Esophagus (tissue), 2 donors: ENCODE measurements around the gene TMEM203. TPM values are rescaled to one million over a fixed set of nuclear protein-coding genes. Genes with fewer than 3 reads are reported as not detected.

Source experiments
- H3K27ac ChIP-seq, 2 donors: one replicate each; pipeline ENCODE4 v1.5.1; 2013; ENCODE audit warnings: low read depth in 2 of 2, mild to moderate bottlenecking in 2 of 2, inconsistent platforms in 1 of 2, low read length in 1 of 2, moderate library complexity in 1 of 2
- H3K27me3 ChIP-seq, 2 donors: one replicate each; pipeline ENCODE4 v1.6.1; 2013; ENCODE audit warnings: low read length in 2 of 2, control low read depth in 1 of 2, mild to moderate bottlenecking in 1 of 2; ENCODE audit not compliant: insufficient read depth in 2 of 2, control insufficient read depth in 1 of 2
- H3K36me3 ChIP-seq, 2 donors: one replicate each; pipeline ENCODE4 v1.6.1; 2013; ENCODE audit warnings: low read length in 1 of 2; ENCODE audit not compliant: control insufficient read depth in 2 of 2, insufficient read depth in 2 of 2
- H3K4me1 ChIP-seq, 2 donors: one replicate each; pipeline ENCODE4 v1.6.1; 2013; ENCODE audit warnings: low read length in 1 of 2; ENCODE audit not compliant: control insufficient read depth in 2 of 2, insufficient read depth in 2 of 2
- H3K4me3 ChIP-seq, 2 donors: one replicate each; pipeline ENCODE4 v1.5.1; 2013; ENCODE audit warnings: low read length in 2 of 2, mild to moderate bottlenecking in 2 of 2, low read depth in 1 of 2, moderate library complexity in 1 of 2
- H3K9me3 ChIP-seq, 2 donors: one replicate each; pipeline ENCODE4 v1.6.1; 2013; ENCODE audit warnings: mild to moderate bottlenecking in 2 of 2, low read depth in 1 of 2, low read length in 1 of 2, moderate library complexity in 1 of 2; ENCODE audit not compliant: control insufficient read depth in 2 of 2, insufficient read depth in 1 of 2
- WGBS, 2 donors: extraction: QIAGEN DNeasy Blood & Tissue Kit; methylation state at CpG; one replicate each; pipeline ENCODE4 v1.1.7; 2013; 5-methylcytosine and 5-hydroxymethylcytosine counted together
- polyA plus RNA-seq, 2 donors: library from polyadenylated mRNA; stranded (reverse); fragments of 200-250 nt; gene quantifications; one replicate each; pipeline ENCODE4 v1.2.3, GENCODE V29; 2013
- donor health status: healthy with polysubstance abuse.
- donor health status: Bipolar disorder and iron deficiency.

The TMEM203 gene
- polyA plus RNA-seq, 2 donors, result 21.6 to 27.5 TPM

DNA sequence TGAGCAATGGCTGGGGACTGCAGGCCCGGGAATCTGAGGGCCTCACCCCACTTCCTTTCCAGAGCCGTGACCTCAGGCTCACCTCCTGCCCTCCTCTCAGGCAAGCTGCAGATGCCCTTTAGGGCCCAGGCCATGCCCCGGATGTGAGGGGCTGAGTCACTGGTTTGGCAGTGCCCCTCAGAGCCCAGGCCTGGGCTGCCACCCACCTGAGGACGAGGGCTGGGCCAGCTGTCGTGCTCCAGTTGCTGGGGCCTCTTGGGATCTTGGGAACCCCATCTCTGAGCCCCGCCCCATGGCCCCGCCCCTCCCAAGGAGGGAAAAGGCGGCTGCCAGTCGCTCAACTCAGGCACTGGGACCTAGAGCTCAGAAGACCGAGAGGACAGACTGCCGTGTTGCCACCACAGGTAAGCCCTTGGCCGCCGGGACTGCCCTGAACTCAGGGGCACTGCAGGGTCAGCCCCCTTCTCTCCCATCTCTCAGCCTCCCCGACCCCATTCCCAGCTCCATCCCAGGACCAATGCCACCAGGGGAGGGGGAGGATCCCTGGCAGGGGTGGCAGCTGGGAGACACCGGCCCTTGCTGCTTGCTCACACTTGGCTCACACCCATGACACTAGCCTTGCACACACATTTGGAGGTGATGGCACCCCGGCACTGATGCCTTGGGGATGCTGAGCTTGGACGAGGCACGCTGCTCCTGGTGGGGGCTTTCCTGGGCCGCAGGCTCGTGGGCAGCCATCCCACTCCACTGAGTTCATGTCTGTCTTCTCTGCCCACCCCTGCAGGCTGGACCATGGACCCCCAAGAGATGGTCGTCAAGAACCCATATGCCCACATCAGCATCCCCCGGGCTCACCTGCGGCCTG is 19.6 kb upstream of the TMEM203 start, which contains the start of gene CYSRT1:
Gene CYSRT1, plus strand, starts transcription at position 345 of the 865 bp plus-strand sequence. Its CDS starts 448 bp downstream, at position 793.
- H3K27ac ChIP-seq, result peak within 1 kb of the TSS; percentile 94 to 96
- H3K27me3 ChIP-seq, result no peaks in the 10 kb centered on the region
- H3K36me3 ChIP-seq, result peaks cover 0 to 8% of the 10 kb centered on the region in 2 donors
- peaks cover 3 to 25% of the 10 kb centered on the region in 2 donors for H3K4me1 ChIP-seq
- H3K4me3 ChIP-seq, result peak within 1 kb of the TSS; percentile 66 to 67
- no peaks in the 10 kb centered on the region for H3K9me3 ChIP-seq
- 44 to 48% methylated on average over 22 to 23 of the region's 23 CpGs for WGBS, 2 donors

DNA sequence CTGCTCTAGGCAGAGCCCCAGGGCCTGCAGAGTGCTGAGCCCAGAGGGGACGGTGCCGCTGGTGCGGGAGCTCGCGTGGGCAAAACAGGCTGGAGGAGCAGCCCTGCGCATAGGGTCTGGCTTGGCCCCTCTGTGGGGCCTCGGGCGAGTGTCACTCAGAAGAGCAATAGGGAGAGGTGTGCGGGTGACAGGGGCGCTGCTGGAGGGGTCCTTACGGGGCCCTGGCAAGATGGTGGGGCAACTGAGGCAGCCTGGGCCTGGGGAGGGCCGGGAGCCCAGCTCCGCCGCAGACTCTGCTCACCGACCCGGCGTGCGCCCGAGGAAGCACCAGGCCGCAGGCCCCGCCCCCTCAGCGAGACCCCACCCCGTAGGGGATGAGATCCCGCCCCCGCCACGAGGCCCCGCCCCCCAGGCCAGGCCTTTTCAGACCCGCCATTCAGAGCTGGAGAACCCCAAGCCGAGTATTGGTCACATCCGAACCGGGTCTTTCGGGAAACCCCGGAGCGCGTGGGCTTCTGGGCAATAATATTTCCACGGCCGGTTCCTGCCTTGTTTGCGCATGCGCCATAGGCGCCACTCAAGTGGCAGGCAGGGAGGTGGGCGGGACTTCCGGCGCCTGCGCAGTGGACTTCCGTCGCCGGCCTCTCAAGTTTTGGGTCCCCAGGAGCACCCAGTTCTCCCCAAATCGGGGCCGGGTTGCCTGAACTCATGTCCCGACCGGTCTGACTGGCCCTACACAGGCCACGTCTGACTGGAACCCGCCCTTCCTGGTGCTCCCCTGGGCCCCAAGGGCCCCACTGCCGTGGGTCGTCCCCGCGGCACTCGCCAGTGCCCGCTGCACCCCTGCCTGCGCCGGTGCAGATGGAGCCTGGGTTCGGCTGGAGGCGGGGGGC is 17.9 kb upstream of the TMEM203 start:
- WGBS, 2 donors, result 1% methylated on average over 62 to 63 of the region's 63 CpGs
- peaks cover 3 to 33% of the 10 kb centered on the region in 2 donors for H3K4me1 ChIP-seq
- H3K36me3 ChIP-seq, result peaks cover 0 to 18% of the 10 kb centered on the region in 2 donors
- H3K27me3 ChIP-seq, result no peaks in the 10 kb centered on the region
- peak overlapping the region; percentile 66 to 67 for H3K4me3 ChIP-seq
- H3K27ac ChIP-seq, result peak overlapping the region; percentile 96
- H3K9me3 ChIP-seq, result no peaks in the 10 kb centered on the region

DNA sequence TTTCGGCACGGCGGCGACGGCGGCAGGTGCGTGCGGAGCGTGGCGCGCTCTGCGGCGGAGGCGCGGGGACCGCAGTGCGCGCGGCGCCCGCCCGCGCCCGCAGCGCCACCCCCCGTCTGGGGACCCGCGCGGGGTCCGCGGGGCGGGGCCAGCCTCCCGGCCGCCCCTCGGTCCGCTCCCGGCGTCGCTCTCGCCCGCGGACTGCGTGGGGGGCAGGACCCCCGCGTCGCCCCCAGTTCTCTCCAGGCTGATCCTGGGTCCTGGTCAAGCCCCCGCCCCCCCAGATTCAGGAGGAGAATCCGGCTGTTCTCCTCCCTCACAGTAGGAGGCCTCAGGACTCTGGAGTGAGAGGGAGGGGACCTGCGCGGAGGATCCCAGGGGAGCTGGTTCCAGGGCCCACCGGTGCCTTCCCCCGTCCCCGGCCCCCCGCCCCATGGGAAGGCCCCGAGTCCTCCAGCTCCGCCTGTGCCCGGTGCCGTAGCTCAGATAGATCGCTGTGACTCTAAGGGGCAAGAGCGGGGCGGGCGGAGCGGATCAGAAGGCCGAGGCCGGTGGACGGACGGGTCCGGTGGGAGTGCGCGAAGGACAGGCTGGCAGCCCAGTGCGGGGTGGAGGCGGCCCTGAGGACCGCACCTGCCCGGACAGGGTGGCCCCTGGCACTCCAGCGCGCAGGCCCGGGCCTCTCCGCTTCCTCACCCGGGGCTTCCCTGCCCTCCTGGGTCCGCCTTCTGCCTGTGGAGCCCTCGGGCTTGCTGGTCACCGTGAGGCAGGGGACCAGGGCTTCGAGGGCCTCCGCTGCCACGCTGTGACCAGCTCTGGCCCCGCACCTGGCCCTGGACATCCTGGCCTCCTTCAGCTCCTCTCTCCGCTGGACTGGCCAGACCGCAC is 17.0 kb upstream of the TMEM203 start, which contains the start of gene RNF208:
Gene RNF208, minus strand, starts transcription at position 51 of the 888 bp plus-strand sequence. CDS start 1,028 bp downstream, outside the sequence.
- Histone ChIP-seq H3K27me3 (no peaks in the 10 kb centered on the region), H3K36me3 (peaks cover 0 to 18% of the 10 kb centered on the region in 2 donors), H3K27ac (peak within 1 kb of the TSS; percentile 96), H3K4me3 (peak within 1 kb of the TSS; percentile 52 to 66), H3K4me1 (peaks cover 0 to 39% of the 10 kb centered on the region in 2 donors), H3K9me3 (no peaks in the 10 kb centered on the region)
- WGBS, 2 donors, result 4 to 6% methylated on average over 40 to 88 of the region's 88 CpGs

DNA sequence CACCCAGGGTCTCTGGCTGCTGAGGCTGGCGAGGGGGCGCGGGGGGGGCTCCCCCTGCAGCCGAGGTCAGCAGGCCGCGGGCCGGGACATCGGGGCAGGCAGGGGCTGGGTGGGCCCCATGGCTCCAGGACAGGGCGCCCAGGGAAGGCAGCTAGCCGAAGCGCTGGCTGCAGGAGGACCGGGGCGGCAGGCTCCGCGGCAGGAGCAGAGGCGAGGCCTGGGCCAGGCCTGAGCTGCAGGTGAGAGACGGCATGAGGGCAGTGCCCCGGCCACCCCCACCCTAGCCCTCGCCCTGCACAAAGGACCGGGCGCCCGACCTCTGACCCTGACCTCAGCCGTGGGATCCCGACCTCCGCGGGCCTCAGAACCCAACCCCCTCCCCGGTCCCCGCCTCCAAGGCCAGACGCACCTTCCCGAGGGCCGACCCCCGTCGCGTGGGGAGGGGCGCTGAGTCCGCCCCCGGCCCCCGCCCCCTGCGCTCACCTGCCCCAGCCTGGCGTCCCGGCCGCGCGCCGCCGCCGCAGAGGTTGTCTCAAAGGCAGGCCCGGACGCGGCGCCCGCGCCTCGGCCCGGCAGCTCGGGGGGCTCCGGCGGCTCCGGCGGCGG is 16.2 kb upstream of the TMEM203 start:
- Histone ChIP-seq H3K27ac (peak overlapping the region; percentile 96), H3K4me3 (peak overlapping the region; percentile 36 to 66), H3K9me3 (no peaks in the 10 kb centered on the region), H3K36me3 (peaks cover 0 to 19% of the 10 kb centered on the region in 2 donors), H3K27me3 (no peaks in the 10 kb centered on the region), H3K4me1 (peaks cover 0 to 37% of the 10 kb centered on the region in 2 donors)
- WGBS, 2 donors, result 6 to 7% methylated on average over 31 to 61 of the region's 61 CpGs

DNA sequence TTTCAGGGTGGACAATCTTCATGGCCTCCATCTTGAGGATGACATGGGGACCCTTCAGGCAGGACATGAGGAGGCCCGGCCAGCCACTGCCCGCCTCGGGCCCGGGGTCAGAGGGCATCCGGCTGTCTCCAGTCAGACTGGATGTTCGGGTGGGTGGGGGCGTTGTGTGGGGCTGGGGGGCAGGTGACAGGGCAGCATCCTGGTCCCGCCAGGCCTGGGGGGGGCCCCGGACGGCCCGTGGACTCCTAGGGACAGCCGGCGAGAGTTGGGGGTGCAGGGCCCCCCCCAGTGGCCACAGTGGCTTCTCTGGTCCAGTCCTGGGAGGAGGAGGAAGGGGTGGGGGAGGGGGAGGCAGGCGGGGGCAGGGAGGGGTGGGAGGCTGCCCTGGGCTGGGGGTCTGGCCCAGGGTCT is 15.7 kb upstream of the TMEM203 start:
- 79 to 82% methylated on average over 13 to 14 of the region's 14 CpGs for WGBS, 2 donors
- H3K27ac ChIP-seq, result no peak overlapping the region
- peaks cover 0 to 21% of the 10 kb centered on the region in 2 donors for H3K36me3 ChIP-seq
- H3K9me3 ChIP-seq, result no peaks in the 10 kb centered on the region
- peak overlapping the region in 1 of 2 donors; percentile 66 for H3K4me3 ChIP-seq
- peaks cover 0 to 35% of the 10 kb centered on the region in 2 donors for H3K4me1 ChIP-seq
- no peaks in the 10 kb centered on the region for H3K27me3 ChIP-seq

DNA sequence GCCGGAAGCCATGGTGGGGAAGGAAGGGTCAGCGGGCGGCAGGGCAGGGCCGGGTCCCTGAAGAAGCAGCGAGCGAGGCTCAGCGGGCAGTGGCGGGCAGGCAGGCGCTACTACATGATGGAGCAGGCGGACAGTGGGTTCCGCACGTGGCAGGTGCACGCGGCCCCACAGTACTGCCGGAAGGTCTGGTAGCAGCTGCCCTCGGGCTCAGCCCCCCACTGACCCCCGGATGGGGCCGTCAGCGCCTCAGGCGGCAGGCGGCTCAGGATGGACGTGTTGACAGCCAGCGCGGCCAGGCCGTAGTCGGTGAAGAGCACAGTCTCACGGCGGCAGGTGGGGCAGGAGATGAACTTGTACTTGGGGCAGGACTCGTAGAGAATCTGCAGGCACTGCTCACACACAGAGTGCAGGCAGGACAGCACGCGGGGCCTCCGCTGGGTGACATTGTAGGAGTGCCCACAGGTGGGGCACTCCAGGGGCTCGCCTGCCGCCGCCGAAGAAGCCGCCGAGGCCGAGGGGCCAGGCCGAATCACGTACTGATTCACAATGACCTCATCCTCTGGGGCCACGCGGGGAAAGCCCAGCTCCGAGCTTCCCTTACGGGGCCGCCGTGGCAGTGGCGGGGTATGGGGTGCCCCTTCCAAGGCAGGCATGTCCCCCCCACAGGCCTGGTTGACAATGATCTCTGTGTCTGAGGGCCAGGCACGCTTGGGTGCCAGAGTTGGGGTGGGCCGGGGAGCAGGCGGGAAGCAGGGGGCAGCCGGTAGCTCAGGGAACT is 15.1 kb upstream of the TMEM203 start:
- no peak overlapping the region for H3K4me3 ChIP-seq
- peaks cover 0 to 17% of the 10 kb centered on the region in 2 donors for H3K36me3 ChIP-seq
- H3K9me3 ChIP-seq, result no peaks in the 10 kb centered on the region
- WGBS, 2 donors, result 89 to 91% methylated on average over 41 to 52 of the region's 52 CpGs
- no peaks in the 10 kb centered on the region for H3K27me3 ChIP-seq
- peaks cover 0 to 32% of the 10 kb centered on the region in 2 donors for H3K4me1 ChIP-seq
- H3K27ac ChIP-seq, result no peak overlapping the region

DNA sequence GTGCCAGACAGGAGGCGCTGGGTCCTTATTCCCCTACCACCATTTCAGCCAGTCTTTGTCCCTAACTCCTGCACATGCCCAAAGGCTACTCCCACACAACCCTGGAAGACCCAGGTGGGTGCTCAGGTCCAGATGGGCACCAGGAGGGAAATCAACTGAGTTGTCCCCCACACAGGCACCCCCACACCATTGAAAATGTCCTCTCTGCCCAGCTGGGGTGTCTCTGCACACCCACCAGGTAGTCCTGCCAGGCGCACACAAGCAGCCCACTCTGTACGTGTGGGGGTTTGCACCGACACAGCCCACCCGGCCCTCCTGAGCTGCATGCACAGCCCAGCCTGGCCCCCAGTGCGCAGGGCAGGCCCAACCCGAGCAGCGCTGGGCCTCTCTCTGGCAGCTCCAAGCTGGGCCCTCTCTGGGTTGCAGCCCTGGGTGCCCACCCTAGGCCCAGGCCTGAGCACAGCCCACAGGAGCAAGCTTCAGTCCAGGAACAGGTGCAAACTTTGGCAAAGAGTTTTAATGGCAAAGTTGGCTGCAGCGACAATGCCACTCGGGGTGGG is 14.4 kb upstream of the TMEM203 start:
- Histone ChIP-seq H3K27ac (no peak overlapping the region), H3K36me3 (peaks cover 0 to 21% of the 10 kb centered on the region in 2 donors), H3K4me3 (no peak overlapping the region), H3K27me3 (no peaks in the 10 kb centered on the region), H3K4me1 (peaks cover 0 to 29% of the 10 kb centered on the region in 2 donors), H3K9me3 (no peaks in the 10 kb centered on the region)
- WGBS, 2 donors, result 89 to 91% methylated on average over 10 of the region's 10 CpGs
